NT2/D1 (cell line): ENCODE results near the gene SERTM2.
A peak's percentile ranks its signal among the peaks of the same experiment; 100 is the strongest.
"Not testable (repeated sequence)": the region's sequence is repeated elsewhere in the genome, so short reads cannot be mapped to it uniquely, and the experiment has no call there.

ENCODE experiments used
- DNase-seq: peaks from one replicate; pipeline ENCODE4 v3.0.0-alpha.2; 2011; ENCODE audit warnings: low read depth, low spot score
- H3K27me3 ChIP-seq: 2 replicates; pipeline ENCODE4 v1.6.0; 2011; ENCODE audit warnings: mild to moderate bottlenecking; ENCODE audit not compliant: insufficient read length, insufficient read depth
- H3K36me3 ChIP-seq: 2 replicates; pipeline ENCODE4 v1.6.1; 2011; ENCODE audit warnings: mild to moderate bottlenecking, low read length, mixed read lengths; ENCODE audit not compliant: insufficient read depth, insufficient read length
- H3K4me1 ChIP-seq: 2 replicates; pipeline ENCODE4 v1.5.1; 2011; ENCODE audit not compliant: insufficient read depth, insufficient read length
- H3K4me3 ChIP-seq: 2 replicates; pipeline ENCODE4 v1.5.1; 2011; ENCODE audit warnings: low read depth; ENCODE audit not compliant: insufficient read length
- H3K9ac ChIP-seq: 2 replicates; pipeline ENCODE4 v1.6.0; 2011; ENCODE audit warnings: low read depth; ENCODE audit not compliant: insufficient read length
- H3K9me3 ChIP-seq: 2 replicates; pipeline ENCODE4 v1.5.1; 2011; ENCODE audit warnings: mild to moderate bottlenecking, low read length; ENCODE audit not compliant: insufficient read depth
- SUZ12 ChIP-seq: IDR thresholded peaks from 2 replicates; pipeline ENCODE4 v1.6.1; 2011; ENCODE audit not compliant: insufficient read length, insufficient read depth; ENCODE audit errors: extremely low read depth
- YY1 ChIP-seq: IDR thresholded peaks from 2 replicates; pipeline ENCODE4 v1.6.1; 2011; ENCODE audit not compliant: insufficient read length, insufficient read depth
- ZNF274 ChIP-seq: IDR thresholded peaks from 2 replicates; pipeline ENCODE4 v1.6.1; 2011; ENCODE audit warnings: mild to moderate bottlenecking, low read depth, low read length

Gene SERTM2

GRCh38 chrX:111515298-111515697 is 3.9 kb downstream of the SERTM2 start:
- no peak for DNase-seq
- Histone ChIP-seq H3K9me3 (no peaks in the 10 kb centered on the region), H3K9ac (no peak overlapping the region), H3K36me3 (no peaks in the 10 kb centered on the region), H3K4me1 (peaks cover 4% of the 10 kb centered on the region), H3K27me3 (no peaks in the 10 kb centered on the region), H3K4me3 (no peak overlapping the region)
- TF ChIP-seq YY1 (no peak), ZNF274 (no peak), SUZ12 (no peak)

- Histone ChIP-seq H3K36me3 (no peaks in the 10 kb centered on the region), H3K27me3 (no peaks in the 10 kb centered on the region), H3K4me1 (peaks cover 2% of the 10 kb centered on the region), H3K4me3 (no peak overlapping the region), H3K9me3 (no peaks in the 10 kb centered on the region), H3K9ac (no peak overlapping the region)
- DNase-seq: no peak
- TF ChIP-seq YY1: no peak
- no peak for TF ChIP-seq ZNF274
- TF ChIP-seq SUZ12: no peak
These were observed 7.2 kb downstream of the SERTM2 start for GRCh38 chrX:111518667-111519066.

DNA sequence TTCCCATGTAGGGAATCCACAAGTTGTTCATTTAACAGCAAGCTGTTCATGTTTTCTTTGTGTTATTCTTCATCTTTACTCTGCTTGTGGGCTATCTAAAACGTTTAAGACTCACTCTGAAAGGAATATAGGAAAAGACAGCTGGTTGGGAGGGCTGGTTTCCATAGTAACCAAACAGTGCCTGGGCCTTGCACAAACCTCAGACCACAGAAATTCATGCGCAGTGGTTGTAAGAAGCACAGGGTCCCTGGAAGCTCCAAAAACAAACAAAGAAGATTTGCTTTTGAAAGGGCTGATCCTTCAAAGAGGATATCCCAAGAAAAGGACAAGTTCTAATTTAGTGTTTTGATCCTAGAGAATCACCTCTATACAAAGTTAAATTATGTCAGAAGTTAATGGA is 7.8 kb downstream of the SERTM2 start:
- peak; percentile 60 for DNase-seq
- Histone ChIP-seq H3K27me3 (no peaks in the 10 kb centered on the region), H3K4me1 (peaks cover 2% of the 10 kb centered on the region), H3K9ac (no peak overlapping the region), H3K9me3 (no peaks in the 10 kb centered on the region), H3K36me3 (no peaks in the 10 kb centered on the region), H3K4me3 (no peak overlapping the region)
- TF ChIP-seq SUZ12: no peak
- no peak for TF ChIP-seq ZNF274

- no peaks in the 10 kb centered on the region for H3K9me3 ChIP-seq
- no peaks in the 10 kb centered on the region for H3K27me3 ChIP-seq
- H3K4me1 ChIP-seq: peaks cover 2% of the 10 kb centered on the region
- DNase-seq: no peak
- H3K9ac ChIP-seq: no peak overlapping the region
- no peaks in the 10 kb centered on the region for H3K36me3 ChIP-seq
- H3K4me3 ChIP-seq: no peak overlapping the region
- TF ChIP-seq SUZ12 (no peak), YY1 (no peak), ZNF274 (no peak)
These were observed 9.1 kb downstream of the SERTM2 start for GRCh38 chrX:111520506-111520905.

DNA sequence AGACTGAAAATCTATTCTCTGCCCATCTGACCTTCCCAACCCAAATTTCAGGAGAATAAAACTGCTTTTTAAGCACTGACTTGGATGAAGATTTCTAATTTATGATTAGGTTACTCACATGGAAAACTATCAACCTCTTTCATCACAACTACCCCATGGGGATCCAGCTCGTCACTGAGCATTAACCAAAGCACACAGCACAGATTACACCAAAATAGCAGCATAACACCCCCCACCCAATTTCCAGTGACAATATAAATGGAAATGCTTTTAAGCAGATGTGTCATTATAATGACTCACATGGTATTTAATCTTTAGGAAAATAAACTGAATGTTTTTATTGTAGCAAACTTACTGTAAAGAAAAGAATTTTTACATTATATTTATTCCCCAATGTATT is 9.7 kb downstream of the SERTM2 start:
- no peaks in the 10 kb centered on the region for H3K36me3 ChIP-seq
- DNase-seq: no peak
- no peaks in the 10 kb centered on the region for H3K27me3 ChIP-seq
- H3K4me3 ChIP-seq: no peak overlapping the region
- no peak overlapping the region for H3K9ac ChIP-seq
- H3K9me3 ChIP-seq: no peaks in the 10 kb centered on the region
- H3K4me1 ChIP-seq: peaks cover 2% of the 10 kb centered on the region
- TF ChIP-seq SUZ12 (no peak), ZNF274 (no peak), YY1 (no peak)

DNA sequence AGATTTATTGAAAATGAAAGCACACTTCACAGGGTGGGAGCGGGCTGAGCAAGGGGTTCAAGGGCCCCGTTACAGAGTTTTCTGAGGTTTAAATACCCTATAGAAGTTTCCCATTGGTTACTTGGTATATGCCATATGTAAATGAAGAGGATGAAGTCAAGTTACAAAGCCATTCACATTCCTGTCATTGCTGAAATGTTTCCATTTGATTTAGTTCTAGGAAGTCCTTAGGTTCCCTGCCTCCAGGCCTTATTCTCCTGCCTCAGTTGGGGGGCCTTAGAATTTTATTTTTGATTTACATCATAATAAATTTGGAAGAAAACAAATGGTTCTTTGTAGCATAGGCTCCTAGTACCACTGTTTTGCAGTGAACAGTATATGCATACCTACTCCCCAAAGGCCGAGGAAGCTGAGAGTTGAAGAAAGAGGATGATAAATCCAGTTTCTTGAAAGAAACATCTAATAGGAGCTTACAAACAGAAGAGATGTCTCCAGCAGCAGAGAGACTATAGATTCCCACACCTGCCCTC is 31.8 kb downstream of the SERTM2 start:
- TF ChIP-seq YY1 (no peak), SUZ12 (no peak), ZNF274 (no peak)
- DNase-seq: no peak
- Histone ChIP-seq H3K4me1 (no peaks in the 10 kb centered on the region), H3K27me3 (no peaks in the 10 kb centered on the region), H3K9ac (no peak overlapping the region), H3K36me3 (no peaks in the 10 kb centered on the region), H3K9me3 (peaks cover 24% of the 10 kb centered on the region), H3K4me3 (no peak overlapping the region)

DNA sequence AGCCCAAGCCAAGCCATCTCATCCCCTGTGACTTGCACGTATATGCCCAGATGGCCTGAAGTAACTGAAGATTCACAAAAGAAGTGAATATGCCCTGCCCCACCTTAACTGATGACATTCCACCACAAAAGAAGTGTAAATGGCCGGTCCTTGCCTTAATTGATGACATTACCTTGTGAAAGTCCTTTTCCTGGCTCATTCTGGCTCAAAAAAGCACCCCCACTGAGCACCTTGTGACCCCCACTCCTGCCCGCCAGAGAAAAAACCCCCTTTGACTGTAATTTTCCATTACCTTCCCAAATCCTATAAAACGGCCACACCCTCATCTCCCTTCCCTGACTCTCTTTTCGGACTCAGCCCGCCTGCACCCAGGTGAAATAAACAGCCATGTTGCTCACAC is 37.8 kb downstream of the SERTM2 start:
- H3K4me1 ChIP-seq, DNase-seq, H3K27me3 ChIP-seq, H3K36me3 ChIP-seq, H3K4me3 ChIP-seq, H3K9ac ChIP-seq, H3K9me3 ChIP-seq: not testable (repeated sequence)
